Activated naive CD4-positive, alpha-beta T cell treated with anti-CD3 and anti-CD28 coated beads, Interleukin-2, amount 50 U/mL, for 24 hours (primary cell): ENCODE data around the gene CDC42BPB.

Source experiments
- H3K27ac Mint-ChIP-seq: one replicate; pipeline ENCODE4 v1.8.0; 2021; ENCODE audit warnings: mild to moderate bottlenecking, mixed read lengths
- H3K27me3 Mint-ChIP-seq: one replicate; pipeline ENCODE4 v1.8.0; 2021; ENCODE audit warnings: mixed read lengths
- H3K36me3 Mint-ChIP-seq: one replicate; pipeline ENCODE4 v1.8.0; 2021; ENCODE audit warnings: mixed read lengths
- H3K4me1 Mint-ChIP-seq: one replicate; pipeline ENCODE4 v1.8.0; 2021; ENCODE audit warnings: mixed read lengths
- H3K4me3 Mint-ChIP-seq: one replicate; pipeline ENCODE4 v1.8.0; 2021; ENCODE audit warnings: mild to moderate bottlenecking, mixed read lengths
- H3K9me3 Mint-ChIP-seq: one replicate; pipeline ENCODE4 v1.8.0; 2021; ENCODE audit warnings: mixed read lengths

Gene CDC42BPB

GRCh38 chr14:103006106-103006505 is 51.2 kb downstream of the CDC42BPB start:
- no peaks in the 10 kb centered on the region for H3K4me1 Mint-ChIP-seq
- H3K27ac Mint-ChIP-seq = no peak overlapping the region
- H3K4me3 Mint-ChIP-seq = no peak overlapping the region
- H3K9me3 Mint-ChIP-seq = no peaks in the 10 kb centered on the region
- no peaks in the 10 kb centered on the region for H3K27me3 Mint-ChIP-seq
- peaks cover 3% of the 10 kb centered on the region for H3K36me3 Mint-ChIP-seq

- no peak overlapping the region for H3K4me3 Mint-ChIP-seq
- H3K36me3 Mint-ChIP-seq = peaks cover 2% of the 10 kb centered on the region
- H3K27me3 Mint-ChIP-seq = no peaks in the 10 kb centered on the region
- H3K4me1 Mint-ChIP-seq = no peaks in the 10 kb centered on the region
- H3K9me3 Mint-ChIP-seq = no peaks in the 10 kb centered on the region
- H3K27ac Mint-ChIP-seq = no peak overlapping the region
Observed at GRCh38 chr14:103003850-103004249, 53.5 kb downstream of the CDC42BPB start.

- H3K36me3 Mint-ChIP-seq = peaks cover 2% of the 10 kb centered on the region
- no peaks in the 10 kb centered on the region for H3K27me3 Mint-ChIP-seq
- H3K4me3 Mint-ChIP-seq = no peak overlapping the region
- no peaks in the 10 kb centered on the region for H3K9me3 Mint-ChIP-seq
- no peaks in the 10 kb centered on the region for H3K4me1 Mint-ChIP-seq
- no peak overlapping the region for H3K27ac Mint-ChIP-seq
Observed at GRCh38 chr14:103003351-103003615, 54.1 kb downstream of the CDC42BPB start.

GRCh38 chr14:103002578-103003350 is 54.6 kb downstream of the CDC42BPB start:
- Mint-ChIP-seq H3K9me3 (no peaks in the 10 kb centered on the region), H3K36me3 (peaks cover 2% of the 10 kb centered on the region), H3K4me3 (no peak overlapping the region), H3K27ac (no peak overlapping the region), H3K4me1 (no peaks in the 10 kb centered on the region), H3K27me3 (no peaks in the 10 kb centered on the region)

- no peaks in the 10 kb centered on the region for H3K4me1 Mint-ChIP-seq
- no peaks in the 10 kb centered on the region for H3K9me3 Mint-ChIP-seq
- H3K27me3 Mint-ChIP-seq = no peaks in the 10 kb centered on the region
- H3K4me3 Mint-ChIP-seq = no peak overlapping the region
- no peaks in the 10 kb centered on the region for H3K36me3 Mint-ChIP-seq
- H3K27ac Mint-ChIP-seq = no peak overlapping the region
Observed at GRCh38 chr14:103001651-103002396, 55.5 kb downstream of the CDC42BPB start.

- no peaks in the 10 kb centered on the region for H3K27me3 Mint-ChIP-seq
- H3K4me1 Mint-ChIP-seq = no peaks in the 10 kb centered on the region
- no peaks in the 10 kb centered on the region for H3K9me3 Mint-ChIP-seq
- H3K27ac Mint-ChIP-seq = no peak overlapping the region
- H3K36me3 Mint-ChIP-seq = no peaks in the 10 kb centered on the region
- no peak overlapping the region for H3K4me3 Mint-ChIP-seq
Observed at GRCh38 chr14:103001226-103001625, 56.1 kb downstream of the CDC42BPB start.

GRCh38 chr14:103000291-103000921 is 56.9 kb downstream of the CDC42BPB start:
- no peaks in the 10 kb centered on the region for H3K36me3 Mint-ChIP-seq
- H3K27ac Mint-ChIP-seq = no peak overlapping the region
- no peaks in the 10 kb centered on the region for H3K4me1 Mint-ChIP-seq
- no peaks in the 10 kb centered on the region for H3K9me3 Mint-ChIP-seq
- H3K4me3 Mint-ChIP-seq = no peak overlapping the region
- H3K27me3 Mint-ChIP-seq = no peaks in the 10 kb centered on the region

GRCh38 chr14:102999227-102999895 is 58.0 kb downstream of the CDC42BPB start:
- no peak overlapping the region for H3K27ac Mint-ChIP-seq
- no peaks in the 10 kb centered on the region for H3K9me3 Mint-ChIP-seq
- H3K27me3 Mint-ChIP-seq = no peaks in the 10 kb centered on the region
- H3K4me1 Mint-ChIP-seq = no peaks in the 10 kb centered on the region
- peaks cover 2% of the 10 kb centered on the region for H3K36me3 Mint-ChIP-seq
- H3K4me3 Mint-ChIP-seq = no peak overlapping the region

GRCh38 chr14:102998393-102998792 is 59.0 kb downstream of the CDC42BPB start:
- no peak overlapping the region for H3K27ac Mint-ChIP-seq
- H3K4me1 Mint-ChIP-seq = no peaks in the 10 kb centered on the region
- H3K27me3 Mint-ChIP-seq = no peaks in the 10 kb centered on the region
- peaks cover 2% of the 10 kb centered on the region for H3K36me3 Mint-ChIP-seq
- H3K9me3 Mint-ChIP-seq = no peaks in the 10 kb centered on the region
- no peak overlapping the region for H3K4me3 Mint-ChIP-seq

- H3K4me3 Mint-ChIP-seq = no peak overlapping the region
- H3K4me1 Mint-ChIP-seq = no peaks in the 10 kb centered on the region
- no peaks in the 10 kb centered on the region for H3K27me3 Mint-ChIP-seq
- peaks cover 2% of the 10 kb centered on the region for H3K36me3 Mint-ChIP-seq
- no peaks in the 10 kb centered on the region for H3K9me3 Mint-ChIP-seq
- no peak overlapping the region for H3K27ac Mint-ChIP-seq
Observed at GRCh38 chr14:102996941-102997340, 60.4 kb downstream of the CDC42BPB start.

- Mint-ChIP-seq H3K27me3 (no peaks in the 10 kb centered on the region), H3K9me3 (no peaks in the 10 kb centered on the region), H3K4me1 (no peaks in the 10 kb centered on the region), H3K4me3 (no peak overlapping the region), H3K36me3 (peaks cover 7% of the 10 kb centered on the region), H3K27ac (no peak overlapping the region)
Observed at GRCh38 chr14:102994689-102995088, 62.7 kb downstream of the CDC42BPB start.

- H3K27ac Mint-ChIP-seq = no peak overlapping the region
- H3K27me3 Mint-ChIP-seq = no peaks in the 10 kb centered on the region
- no peak overlapping the region for H3K4me3 Mint-ChIP-seq
- H3K36me3 Mint-ChIP-seq = peaks cover 9% of the 10 kb centered on the region
- peaks cover under 1% of the 10 kb centered on the region for H3K9me3 Mint-ChIP-seq
- no peaks in the 10 kb centered on the region for H3K4me1 Mint-ChIP-seq
Observed at GRCh38 chr14:102993523-102993922, 63.8 kb downstream of the CDC42BPB start.

GRCh38 chr14:102991376-102991775 is 66.0 kb downstream of the CDC42BPB start:
- Mint-ChIP-seq H3K4me1 (no peaks in the 10 kb centered on the region), H3K9me3 (peaks cover 13% of the 10 kb centered on the region), H3K4me3 (no peak overlapping the region), H3K27me3 (no peaks in the 10 kb centered on the region), H3K27ac (no peak overlapping the region), H3K36me3 (peaks cover 21% of the 10 kb centered on the region)

- no peaks in the 10 kb centered on the region for H3K27me3 Mint-ChIP-seq
- no peak overlapping the region for H3K4me3 Mint-ChIP-seq
- H3K4me1 Mint-ChIP-seq = no peaks in the 10 kb centered on the region
- H3K27ac Mint-ChIP-seq = no peak overlapping the region
- peaks cover 25% of the 10 kb centered on the region for H3K36me3 Mint-ChIP-seq
- peaks cover 13% of the 10 kb centered on the region for H3K9me3 Mint-ChIP-seq
Observed at GRCh38 chr14:102988054-102988453, 69.3 kb downstream of the CDC42BPB start.

- H3K27ac Mint-ChIP-seq = no peak overlapping the region
- no peak overlapping the region for H3K4me3 Mint-ChIP-seq
- no peaks in the 10 kb centered on the region for H3K27me3 Mint-ChIP-seq
- no peaks in the 10 kb centered on the region for H3K4me1 Mint-ChIP-seq
- H3K9me3 Mint-ChIP-seq = peaks cover 13% of the 10 kb centered on the region
- peaks cover 25% of the 10 kb centered on the region for H3K36me3 Mint-ChIP-seq
Observed at GRCh38 chr14:102986810-102987579, 70.4 kb downstream of the CDC42BPB start.
